T-cell (primary cell): ENCODE data around the gene NPNT. TPM values are rescaled to one million over a fixed set of nuclear protein-coding genes. Genes with fewer than 3 reads are reported as not detected.
A peak's percentile ranks its signal among the peaks of the same experiment; 100 is the strongest.
"Not testable (repeated sequence)": the region's sequence is repeated elsewhere in the genome, so short reads cannot be mapped to it uniquely, and the experiment has no call there.

Experiments
- ATAC-seq, 4 experiments: fragments of 200-7000 bp in 3 of 4; fragments of 150-1000 bp in 1 of 4; cut with Tn5 transposase; replicated peaks in 1 of 4; 1 replicate in 3 of 4; 2 replicates in 1 of 4; pipeline ENCODE4 v1.10.0; 2021; ENCODE audit warnings: moderate library complexity in 3 of 4, mild to moderate bottlenecking in 2 of 4, moderate number of reproducible peaks in 1 of 4
- CTCF ChIA-PET, 2 donors: fragments of 300-600 bp; sonication (Branson Sonifier 250); formaldehyde crosslinking; loops; one replicate each; lab custom pipeline; 2022; ENCODE audit warnings: antibody characterized with exemption in 2 of 2; lab: Charles Lee
- POLR2A ChIA-PET, 2 donors: fragments of 300-600 bp; sonication (Branson Sonifier 250); formaldehyde crosslinking; loops; one replicate each; lab custom pipeline; 2022; ENCODE audit warnings: antibody characterized with exemption in 2 of 2; lab: Charles Lee
- DNase-seq, 35 experiments: peaks; one replicate each; pipeline versions ENCODE4 v3.0.0 to v3.0.0-alpha.2; 2013 to 2023
- H3K27ac ChIP-seq: one replicate; pipeline ENCODE4 v1.5.1; 2013; ENCODE audit warnings: low read length
- H3K27me3 ChIP-seq, 2 experiments: replicated peaks in 1 of 2; 1 replicate in 1 of 2; 2 replicates in 1 of 2; pipeline versions ENCODE4 v1.6.1 to v1.7.0; 2013; ENCODE audit warnings: low read length in 1 of 2, mixed read lengths in 1 of 2; ENCODE audit not compliant: control insufficient read depth in 2 of 2, insufficient read depth in 2 of 2; ENCODE audit errors: extremely low read depth in 1 of 2
- H3K36me3 ChIP-seq, 2 donors: 1 replicate in 1 of 2; 2 replicates in 1 of 2; pipeline versions ENCODE4 v1.6.1 to v1.7.0; 2013; ENCODE audit warnings: low read length in 1 of 2; ENCODE audit not compliant: control insufficient read depth in 2 of 2, insufficient read depth in 1 of 2; ENCODE audit errors: extremely low read depth in 1 of 2
- H3K4me1 ChIP-seq, 2 experiments: 1 replicate in 1 of 2; 2 replicates in 1 of 2; pipeline versions ENCODE4 v1.6.1 to v1.7.0; 2013; ENCODE audit warnings: low read length in 2 of 2, mixed read lengths in 1 of 2; ENCODE audit not compliant: insufficient read depth in 2 of 2, control insufficient read depth in 1 of 2; ENCODE audit errors: extremely low read depth in 1 of 2
- H3K4me3 ChIP-seq, 2 donors: 1 replicate in 1 of 2; 2 replicates in 1 of 2; pipeline versions ENCODE4 v1.5.1 to v1.7.0; 2013; ENCODE audit warnings: mild to moderate bottlenecking in 2 of 2, low read length in 1 of 2, moderate library complexity in 1 of 2; ENCODE audit not compliant: control insufficient read depth in 1 of 2; ENCODE audit errors: extremely low read depth in 1 of 2
- H3K9me3 ChIP-seq: 2 replicates; pipeline ENCODE4 v1.7.0; 2013
- H3K27ac Mint-ChIP-seq, 2 donors: one replicate each; pipeline ENCODE4 v1.8.0; 2020 to 2021; ENCODE audit warnings: mild to moderate bottlenecking in 2 of 2, mixed read lengths in 2 of 2
- H3K27me3 Mint-ChIP-seq, 2 donors: one replicate each; pipeline ENCODE4 v1.8.0; 2021 to 2022; ENCODE audit warnings: mixed read lengths in 2 of 2
- H3K36me3 Mint-ChIP-seq: one replicate; pipeline ENCODE4 v1.8.0; 2021; ENCODE audit warnings: mixed read lengths
- H3K4me1 Mint-ChIP-seq, 3 donors: one replicate each; pipeline ENCODE4 v1.8.0; 2020 to 2022; ENCODE audit warnings: mixed read lengths in 3 of 3, mild to moderate bottlenecking in 1 of 3
- H3K4me3 Mint-ChIP-seq, 3 donors: one replicate each; pipeline ENCODE4 v1.8.0; 2020 to 2022; ENCODE audit warnings: mild to moderate bottlenecking in 3 of 3, mixed read lengths in 3 of 3, moderate library complexity in 3 of 3
- H3K9me3 Mint-ChIP-seq, 3 donors: one replicate each; pipeline ENCODE4 v1.8.0; 2020 to 2022; ENCODE audit warnings: mixed read lengths in 3 of 3
- WGBS: methylation state at CpG from one replicate; pipeline ENCODE4 v1.1.5; 2013; ENCODE audit warnings: missing lambda C conversion rate; ENCODE audit not compliant: insufficient coverage; 5-methylcytosine and 5-hydroxymethylcytosine counted together
- total RNA-seq, 35 experiments: library from RNA in 6 of 35; stranded (reverse) in 6 of 35; fragments of 120-200 nt in 1 of 35; gene quantifications; one replicate each; pipeline versions ENCODE4 v1.2.1 to v1.2.4 and lab custom pipeline; 2013 to 2026

Gene NPNT
- total RNA-seq (under 1 TPM in 3 of 5 donors, not detected in 2; 0.32 to 0.88 (median 0.33) TPM), total RNA-seq (lab: John Stamatoyannopoulos, UW) (0 to 0.15 (median 0) reads per million in 29 experiments)
- total RNA-seq (2013) = 0.63 TPM

GRCh38 chr4:105894660-105895582 lies at the start of gene NPNT:
Gene NPNT (plus strand): TSS chr4:105895471. CDS start chr4:105895653, 182 bp downstream.
- WGBS = 5% methylated on average over 51 of the region's 56 CpGs
- peak within 1 kb of the TSS in 1 of 2 donors; percentile 7 for H3K4me3 ChIP-seq
- ChIA-PET POLR2A (no interaction called here), CTCF (no interaction called here)
- no peak within 1 kb of the TSS for H3K27ac ChIP-seq
- H3K36me3 ChIP-seq = no peaks in the 10 kb centered on the region
- peaks cover 18 to 29% of the 10 kb centered on the region in 2 experiments for H3K27me3 ChIP-seq
- ATAC-seq (peak in 1 of 4 experiments; percentile 36), DNase-seq (no peak)
- Mint-ChIP-seq H3K27ac (no peak within 1 kb of the TSS), H3K9me3 (peaks cover 0 to 5% (median 0%) of the 10 kb centered on the region in 3 donors), H3K27me3 (peaks cover 54 to 59% of the 10 kb centered on the region in 2 donors), H3K36me3 (no peaks in the 10 kb centered on the region), H3K4me3 (peak within 1 kb of the TSS in 1 of 3 donors; percentile 13), H3K4me1 (peaks cover 6 to 13% (median 7%) of the 10 kb centered on the region in 3 donors)
- no peaks in the 10 kb centered on the region for H3K9me3 ChIP-seq
- H3K4me1 ChIP-seq = peaks cover 0 to 2% of the 10 kb centered on the region in 2 experiments

- ChIA-PET POLR2A (no interaction called here), CTCF (no interaction called here)
- Histone ChIP-seq H3K4me1 (no peaks in the 10 kb centered on the region), H3K4me3 (no peak overlapping the region), H3K27me3 (no peaks in the 10 kb centered on the region), H3K9me3 (no peaks in the 10 kb centered on the region), H3K36me3 (no peaks in the 10 kb centered on the region), H3K27ac (no peak overlapping the region)
- no peak for DNase-seq
- Mint-ChIP-seq H3K27me3 (no peaks in the 10 kb centered on the region), H3K27ac (no peak overlapping the region), H3K4me3 (no peak overlapping the region), H3K9me3 (no peaks in the 10 kb centered on the region), H3K4me1 (no peaks in the 10 kb centered on the region), H3K36me3 (peaks cover 30% of the 10 kb centered on the region)
- no peak for ATAC-seq
- WGBS = no CpG with 5 or more reads among the region's 3 CpGs
These were observed 49.7 kb upstream of the NPNT start for GRCh38 chr4:105845559-105845958.

- H3K4me1 ChIP-seq, H3K4me3 Mint-ChIP-seq, H3K27me3 Mint-ChIP-seq, H3K4me3 ChIP-seq, H3K27ac ChIP-seq, CTCF ChIA-PET, H3K27ac Mint-ChIP-seq, H3K9me3 ChIP-seq, H3K27me3 ChIP-seq, POLR2A ChIA-PET, ATAC-seq, DNase-seq, H3K4me1 Mint-ChIP-seq, H3K36me3 ChIP-seq: not testable (repeated sequence)
- Mint-ChIP-seq H3K36me3 (peaks cover 27% of the 10 kb centered on the region), H3K9me3 (peaks cover 0 to 11% (median 5%) of the 10 kb centered on the region in 3 donors)
- WGBS = no CpG with 5 or more reads among the region's 6 CpGs
These were observed 46.9 kb upstream of the NPNT start for GRCh38 chr4:105848359-105848758.

GRCh38 chr4:105851196-105851595 lies 44.1 kb upstream of the NPNT start:
- H3K27me3 ChIP-seq = no peaks in the 10 kb centered on the region
- no peak overlapping the region for H3K4me3 Mint-ChIP-seq
- H3K4me1 ChIP-seq = no peaks in the 10 kb centered on the region
- no peak overlapping the region for H3K27ac Mint-ChIP-seq
- H3K9me3 ChIP-seq = no peaks in the 10 kb centered on the region
- DNase-seq (no peak), ATAC-seq (no peak)
- peaks cover 27% of the 10 kb centered on the region for H3K36me3 Mint-ChIP-seq
- ChIA-PET CTCF (no interaction called here), POLR2A (no interaction called here)
- no CpG with 5 or more reads among the region's 3 CpGs for WGBS
- no peaks in the 10 kb centered on the region for H3K4me1 Mint-ChIP-seq
- H3K36me3 ChIP-seq = no peaks in the 10 kb centered on the region
- no peak overlapping the region for H3K4me3 ChIP-seq
- no peaks in the 10 kb centered on the region for H3K27me3 Mint-ChIP-seq
- H3K9me3 Mint-ChIP-seq = peaks cover 6 to 32% (median 21%) of the 10 kb centered on the region in 3 donors
- H3K27ac ChIP-seq = no peak overlapping the region

GRCh38 chr4:105852230-105852629 lies 43.0 kb upstream of the NPNT start:
- no CpG with 5 or more reads among the region's 2 CpGs for WGBS
- H3K36me3 Mint-ChIP-seq = peaks cover 33% of the 10 kb centered on the region
- CTCF ChIA-PET = not testable (repeated sequence)

GRCh38 chr4:105858466-105859040 lies 36.7 kb upstream of the NPNT start:
- DNase-seq = no peak
- no peaks in the 10 kb centered on the region for H3K36me3 ChIP-seq
- no peaks in the 10 kb centered on the region for H3K9me3 ChIP-seq
- Mint-ChIP-seq H3K9me3 (peaks cover 30 to 58% (median 40%) of the 10 kb centered on the region in 3 donors), H3K4me1 (no peaks in the 10 kb centered on the region), H3K27me3 (no peaks in the 10 kb centered on the region), H3K4me3 (no peak overlapping the region), H3K27ac (no peak overlapping the region), H3K36me3 (peaks cover 26% of the 10 kb centered on the region)
- no peak overlapping the region for H3K27ac ChIP-seq
- POLR2A ChIA-PET = no interaction called here
- ATAC-seq = no peak
- no peak overlapping the region for H3K4me3 ChIP-seq
- WGBS = 84% methylated on average over 7 of the region's 10 CpGs
- peaks cover 0 to 6% of the 10 kb centered on the region in 2 experiments for H3K27me3 ChIP-seq
- no peaks in the 10 kb centered on the region for H3K4me1 ChIP-seq
- CTCF ChIA-PET = no interaction called here

More at GRCh38 chr4:105852230-105852629, 43.0 kb upstream of the NPNT start:
- H3K4me1 Mint-ChIP-seq, H3K27ac Mint-ChIP-seq, H3K27ac ChIP-seq, DNase-seq, H3K36me3 ChIP-seq, POLR2A ChIA-PET, H3K4me3 Mint-ChIP-seq, H3K4me1 ChIP-seq, H3K27me3 ChIP-seq, H3K27me3 Mint-ChIP-seq, H3K4me3 ChIP-seq, ATAC-seq, H3K9me3 ChIP-seq: not testable (repeated sequence)
- peaks cover 8 to 38% (median 26%) of the 10 kb centered on the region in 3 donors for H3K9me3 Mint-ChIP-seq
